ENCODE measurements around the gene ARHGEF33.
A peak's percentile ranks its signal among the peaks of the same experiment; 100 is the strongest.

Gene ARHGEF33

GRCh38 chr2:38889575-38889974 is at the start of gene ARHGEF33:
TSS of gene ARHGEF33 (plus strand) at chr2:38889875. CDS start at chr2:38919448, 29,573 bp downstream.
- DNase-seq, result no peak

- DNase-seq, result no peak
Observed at GRCh38 chr2:38850045-38850444, 39.6 kb upstream of the ARHGEF33 start.

GRCh38 chr2:38856165-38856564 is 33.5 kb upstream of the ARHGEF33 start:
- no peak for DNase-seq

GRCh38 chr2:38862476-38862875 is 27.2 kb upstream of the ARHGEF33 start:
- DNase-seq, result no peak

GRCh38 chr2:38863061-38863695 is 26.5 kb upstream of the ARHGEF33 start:
- no peak for DNase-seq

GRCh38 chr2:38866773-38867443 is 22.8 kb upstream of the ARHGEF33 start:
- DNase-seq, result no peak

- DNase-seq, result no peak
Observed at GRCh38 chr2:38871432-38871831, 18.2 kb upstream of the ARHGEF33 start.

GRCh38 chr2:38873763-38874162 is 15.9 kb upstream of the ARHGEF33 start:
- no peak for DNase-seq

- no peak for DNase-seq
Observed at GRCh38 chr2:38875227-38875575, 14.5 kb upstream of the ARHGEF33 start.

- peak; percentile 95 for DNase-seq
Observed at GRCh38 chr2:38875576-38876367, 13.9 kb upstream of the ARHGEF33 start, which contains the start of the genes DHX57 and MORN2. TSS of gene DHX57 (minus strand) at chr2:38875934. CDS start at chr2:38868405, 7,529 bp downstream. TSS of gene MORN2 (plus strand) at chr2:38875976.

GRCh38 chr2:38876407-38876806 is 13.3 kb upstream of the ARHGEF33 start:
- DNase-seq, result no peak

- DNase-seq, result no peak
Observed at GRCh38 chr2:38886063-38886462, 3.6 kb upstream of the ARHGEF33 start.

- DNase-seq, result no peak
Observed at GRCh38 chr2:38887347-38887746, 2.3 kb upstream of the ARHGEF33 start.

GRCh38 chr2:38887902-38888554 is 1.6 kb upstream of the ARHGEF33 start:
- no peak for DNase-seq

- DNase-seq, result no peak
Observed at GRCh38 chr2:38889045-38889444, 630 bp upstream of the ARHGEF33 start.

GRCh38 chr2:38892819-38893218 is 3.1 kb downstream of the ARHGEF33 start:
- DNase-seq, result no peak

- no peak for DNase-seq
Observed at GRCh38 chr2:38898256-38898655, 8.6 kb downstream of the ARHGEF33 start.

- DNase-seq, result no peak
Observed at GRCh38 chr2:38900726-38901125, 11.1 kb downstream of the ARHGEF33 start.

GRCh38 chr2:38905251-38905650 is 15.6 kb downstream of the ARHGEF33 start:
- DNase-seq, result no peak

- no peak for DNase-seq
Observed at GRCh38 chr2:38907242-38907641, 17.6 kb downstream of the ARHGEF33 start.

GRCh38 chr2:38907743-38908562 is 18.3 kb downstream of the ARHGEF33 start:
- no peak for DNase-seq

GRCh38 chr2:38909872-38910271 is 20.2 kb downstream of the ARHGEF33 start:
- DNase-seq, result no peak
